ENCODE results near the gene CXCL11.

DNA sequence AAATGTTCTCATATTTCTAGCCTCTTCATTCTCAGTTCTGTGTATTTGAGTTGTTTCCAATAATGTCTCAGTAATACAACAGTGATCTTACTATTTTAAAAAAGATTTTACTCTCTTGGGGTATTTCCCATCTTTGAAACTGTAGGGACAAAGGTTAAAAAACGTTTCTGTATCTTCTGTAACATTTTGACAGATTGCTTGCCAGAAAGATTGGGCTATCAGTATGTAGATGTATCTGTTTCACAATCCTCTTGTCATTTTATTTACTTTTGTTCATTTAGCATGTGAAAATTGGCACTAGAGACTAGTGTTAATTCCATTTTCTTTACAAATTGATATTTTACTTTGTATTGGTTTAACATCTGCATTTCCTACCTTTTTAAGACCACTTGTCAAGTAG is 22.3 kb downstream of the CXCL11 start:
- TF ChIP-seq CTCF (conservative IDR thresholded peaks at IDR 0.05; ENCODE audit: low read depth, low read length) (no peak), EZH2 (IDR thresholded peaks at IDR 0.05; ENCODE audit: borderline replicate concordance, low read depth, low read length, poor library complexity, severe bottlenecking) (no peak)
